Prostate gland (tissue), 2 donors: Measurements from ENCODE around the gene HMGB2. TPM values are rescaled to one million over a fixed set of nuclear protein-coding genes. Genes with fewer than 3 reads are reported as not detected.

Experiments
- DNase-seq: peaks from one replicate; pipeline ENCODE4 v3.0.0-alpha.2; 2019; ENCODE audit warnings: low spot score
- H3K27ac ChIP-seq, 2 donors: fragments of 200-600 bp; sonication (generic); 2 replicates each; pipeline ENCODE4 v1.5.1; 2017 to 2019
- H3K27me3 ChIP-seq: fragments of 200-600 bp; sonication (generic); replicated peaks from 2 replicates; pipeline ENCODE4 v1.5.1; 2019; ENCODE audit not compliant: insufficient read depth
- H3K36me3 ChIP-seq, 2 donors: fragments of 200-600 bp; sonication (generic); 1 replicate in 1 of 2; 2 replicates in 1 of 2; pipeline versions ENCODE4 v1.5.1 to v1.8.1; 2017 to 2019
- H3K4me1 ChIP-seq: fragments of 200-600 bp; sonication (generic); replicated peaks from 2 replicates; pipeline ENCODE4 v1.5.1; 2019
- H3K4me3 ChIP-seq, 2 donors: fragments of 200-600 bp; sonication (generic); 2 replicates each; pipeline ENCODE4 v1.5.1; 2017 to 2019
- H3K9me3 ChIP-seq: fragments of 200-600 bp; sonication (generic); 2 replicates; pipeline ENCODE4 v1.5.1; 2017
- CTCF ChIP-seq, 4 experiments: fragments of 200-600 bp in 2 of 4; fragments of 450-650 bp in 2 of 4; sonication (generic) in 2 of 4; IDR thresholded peaks; 1 replicate in 3 of 4; 2 replicates in 1 of 4; pipeline ENCODE4 v1.5.1; 2016 to 2019; ENCODE audit warnings: antibody characterized with exemption in 4 of 4, mild to moderate bottlenecking in 2 of 4, moderate library complexity in 2 of 4
- POLR2A ChIP-seq: fragments of 450-650 bp; IDR thresholded peaks from one replicate; pipeline ENCODE4 v1.6.1; 2016; ENCODE audit warnings: antibody characterized with exemption, mild to moderate bottlenecking
- POLR2AphosphoS5 ChIP-seq: sonication (generic); formaldehyde crosslinking; IDR thresholded peaks from one replicate; pipeline ENCODE4 v1.6.1; 2017; ENCODE audit warnings: antibody characterized with exemption
- WGBS: methylation state at CpG from one replicate; pipeline ENCODE4 v1.1.5; 2018; 5-methylcytosine and 5-hydroxymethylcytosine counted together
- intact Hi-C: fragments of 100-400 bp; cut with DNase I; formaldehyde crosslinking; loops from one replicate; pipeline ENCODE4 v1.14.2; 2022
- total RNA-seq, 2 donors: library from RNA; depleted of rRNA; stranded (reverse); fragments of >200 nt; gene quantifications; one replicate each; pipeline ENCODE4 v1.1.0, GENCODE V29; 2016

Gene HMGB2
- total RNA-seq, 2 donors from 2014 or later: 32.2 to 38.0 TPM

GRCh38 chr4:173337463-173337862 lies 3.3 kb upstream of the HMGB2 start:
- no peak overlapping the region for H3K4me3 ChIP-seq
- H3K9me3 ChIP-seq: no peaks in the 10 kb centered on the region
- DNase-seq: no peak
- H3K27me3 ChIP-seq: no peaks in the 10 kb centered on the region
- H3K36me3 ChIP-seq: no peaks in the 10 kb centered on the region
- H3K4me1 ChIP-seq: no peaks in the 10 kb centered on the region
- no peak overlapping the region for H3K27ac ChIP-seq
- TF ChIP-seq POLR2A (no peak), CTCF (IDR thresholded peaks at IDR 0.05) (no peak), POLR2AphosphoS5 (no peak)
- WGBS: 100% methylated on average over 2 of the region's 2 CpGs
- intact Hi-C loops: no loop called here

- DNase-seq: peak; percentile 60
- intact Hi-C loops: loop anchor here (1.0 kb wide), 1 partner anchor 35 kb away; the partner anchor contains the start of gene SAP30
- no peaks in the 10 kb centered on the region for H3K27me3 ChIP-seq
- 2% methylated on average over 52 of the region's 52 CpGs for WGBS
- H3K4me3 ChIP-seq: peak overlapping the region; percentile 82 to 98
- H3K27ac ChIP-seq: peak overlapping the region; percentile 98 to 100
- no peaks in the 10 kb centered on the region for H3K4me1 ChIP-seq
- H3K36me3 ChIP-seq: no peaks in the 10 kb centered on the region
- H3K9me3 ChIP-seq: no peaks in the 10 kb centered on the region
- TF ChIP-seq POLR2A: no peak
- TF ChIP-seq POLR2AphosphoS5: peak; percentile 50
- no peak for TF ChIP-seq CTCF (IDR thresholded peaks at IDR 0.05)
Measured at GRCh38 chr4:173334891-173335752, 964 bp upstream of the HMGB2 start.

- H3K9me3 ChIP-seq: no peaks in the 10 kb centered on the region
- H3K27me3 ChIP-seq: no peaks in the 10 kb centered on the region
- no peaks in the 10 kb centered on the region for H3K36me3 ChIP-seq
- DNase-seq: peak; percentile 67
- intact Hi-C loops: loop anchor here (1.0 kb wide), 1 partner anchor 37 kb away; the partner anchor contains the start of gene SAP30
- H3K4me1 ChIP-seq: no peaks in the 10 kb centered on the region
- no peak for TF ChIP-seq CTCF (IDR thresholded peaks at IDR 0.05)
- no peak for TF ChIP-seq POLR2AphosphoS5
- no peak for TF ChIP-seq POLR2A
- WGBS: 0% methylated on average over 27 of the region's 53 CpGs
- peak overlapping the region; percentile 98 to 100 for H3K27ac ChIP-seq
- peak overlapping the region; percentile 82 to 98 for H3K4me3 ChIP-seq
Measured at GRCh38 chr4:173333658-173334084, 487 bp downstream of the HMGB2 start.

- Histone ChIP-seq H3K27me3 (no peaks in the 10 kb centered on the region), H3K9me3 (no peaks in the 10 kb centered on the region), H3K36me3 (no peaks in the 10 kb centered on the region), H3K4me1 (no peaks in the 10 kb centered on the region), H3K4me3 (peak overlapping the region; percentile 82 to 98), H3K27ac (peak overlapping the region; percentile 98 to 100)
- intact Hi-C loops: no loop called here
- 4% methylated on average over 21 of the region's 21 CpGs for WGBS
- no peak for TF ChIP-seq POLR2A
- no peak for TF ChIP-seq CTCF (IDR thresholded peaks at IDR 0.05)
- no peak for TF ChIP-seq POLR2AphosphoS5
- no peak for DNase-seq
Measured at GRCh38 chr4:173332963-173333657, 1.0 kb downstream of the HMGB2 start.
